CD14-positive monocyte (primary cell): ENCODE results near the gene TOP2B. TPM values are rescaled to one million over a fixed set of nuclear protein-coding genes. Genes with fewer than 3 reads are reported as not detected.

Experiments
- DNase-seq, 3 donors: peaks; one replicate each; pipeline ENCODE4 v3.0.0-alpha.2; 2011 to 2022
- H2AFZ ChIP-seq: 2 replicates; pipeline ENCODE4 v1.6.0; 2012; ENCODE audit warnings: mild to moderate bottlenecking, low read depth, low read length, inconsistent platforms; ENCODE audit not compliant: insufficient read depth, poor library complexity, severe bottlenecking
- H3K27ac ChIP-seq, 2 donors: 1 replicate in 1 of 2; 2 replicates in 1 of 2; pipeline ENCODE4 v1.5.1; 2012 to 2013; ENCODE audit warnings: low read length in 2 of 2, control low read depth in 1 of 2, inconsistent platforms in 1 of 2, low read depth in 1 of 2, mild to moderate bottlenecking in 1 of 2
- H3K27me3 ChIP-seq, 2 donors: one replicate each; pipeline versions ENCODE4 v1.6.0 to v1.6.1; 2011 to 2013; ENCODE audit warnings: low read length in 2 of 2; ENCODE audit not compliant: control insufficient read depth in 2 of 2, insufficient read depth in 2 of 2
- H3K36me3 ChIP-seq, 2 donors: replicated peaks in 1 of 2; 1 replicate in 1 of 2; 2 replicates in 1 of 2; pipeline versions ENCODE4 v1.5.1 to v1.6.1; 2012 to 2013; ENCODE audit warnings: low read length in 2 of 2, control low read depth in 1 of 2, inconsistent platforms in 1 of 2, mild to moderate bottlenecking in 1 of 2; ENCODE audit not compliant: insufficient read depth in 2 of 2, control insufficient read depth in 1 of 2
- H3K4me1 ChIP-seq, 2 donors: 1 replicate in 1 of 2; 2 replicates in 1 of 2; pipeline versions ENCODE4 v1.5.1 to v1.6.1; 2012 to 2013; ENCODE audit warnings: low read length in 2 of 2, control low read depth in 1 of 2, inconsistent platforms in 1 of 2, mild to moderate bottlenecking in 1 of 2, moderate library complexity in 1 of 2; ENCODE audit not compliant: insufficient read depth in 2 of 2, control insufficient read depth in 1 of 2
- H3K4me2 ChIP-seq: replicated peaks from 2 replicates; pipeline ENCODE3; 2012; ENCODE audit warnings: low read length, moderate library complexity, mild to moderate bottlenecking; ENCODE audit not compliant: poor library complexity, severe bottlenecking; ENCODE audit errors: extremely low read depth
- H3K4me3 ChIP-seq, 3 experiments: fragments of 200-600 bp in 1 of 3; sonication (generic) in 1 of 3; replicated peaks in 1 of 3; 1 replicate in 2 of 3; 2 replicates in 1 of 3; pipeline ENCODE4 v1.5.1; 2011 to 2013; ENCODE audit warnings: low read length in 3 of 3, mild to moderate bottlenecking in 3 of 3, control low read depth in 2 of 3, low read depth in 2 of 3, inconsistent platforms in 1 of 3, moderate library complexity in 1 of 3
- H3K79me2 ChIP-seq: 2 replicates; pipeline ENCODE4 v1.6.0; 2012; ENCODE audit warnings: mild to moderate bottlenecking, control low read depth, inconsistent platforms, low read length, moderate library complexity; ENCODE audit not compliant: insufficient read depth
- H3K9ac ChIP-seq: 2 replicates; pipeline ENCODE4 v1.6.0; 2017; ENCODE audit warnings: low read length, mild to moderate bottlenecking; ENCODE audit not compliant: insufficient read depth, poor library complexity, severe bottlenecking
- H3K9me3 ChIP-seq, 2 donors: replicated peaks in 1 of 2; 1 replicate in 1 of 2; 2 replicates in 1 of 2; pipeline versions ENCODE4 v1.5.1 to v1.6.1; 2012 to 2013; ENCODE audit warnings: low read length in 2 of 2, control low read depth in 1 of 2; ENCODE audit not compliant: control insufficient read depth in 1 of 2, insufficient read depth in 1 of 2
- H4K20me1 ChIP-seq: 2 replicates; pipeline ENCODE4 v1.6.0; 2012; ENCODE audit warnings: mild to moderate bottlenecking, low read length, control low read depth, moderate library complexity; ENCODE audit not compliant: insufficient read depth
- H3K27ac Mint-ChIP-seq, 7 donors: one replicate each; pipeline ENCODE4 v1.8.0; 2020; ENCODE audit warnings: mild to moderate bottlenecking in 7 of 7, mixed read lengths in 7 of 7, moderate library complexity in 6 of 7, inconsistent platforms in 2 of 7
- H3K27me3 Mint-ChIP-seq, 3 donors: one replicate each; pipeline ENCODE4 v1.8.0; 2021 to 2022; ENCODE audit warnings: low read depth in 3 of 3, mild to moderate bottlenecking in 3 of 3, mixed read lengths in 3 of 3, moderate library complexity in 3 of 3, inconsistent platforms in 1 of 3
- H3K36me3 Mint-ChIP-seq, 2 donors: one replicate each; pipeline ENCODE4 v1.8.0; 2020; ENCODE audit warnings: mixed read lengths in 2 of 2, inconsistent platforms in 1 of 2, mild to moderate bottlenecking in 1 of 2
- H3K4me1 Mint-ChIP-seq: one replicate; pipeline ENCODE4 v1.8.0; 2020; ENCODE audit warnings: mild to moderate bottlenecking, mixed read lengths
- H3K4me3 Mint-ChIP-seq, 2 donors: one replicate each; pipeline ENCODE4 v1.8.0; 2020; ENCODE audit warnings: mild to moderate bottlenecking in 2 of 2, mixed read lengths in 2 of 2, moderate library complexity in 1 of 2
- H3K9me3 Mint-ChIP-seq, 7 donors: one replicate each; pipeline ENCODE4 v1.8.0; 2020 to 2022; ENCODE audit warnings: mixed read lengths in 7 of 7, mild to moderate bottlenecking in 6 of 7, moderate library complexity in 6 of 7, inconsistent platforms in 2 of 7
- WGBS: methylation state at CpG from one replicate; pipeline ENCODE4 v1.1.5; 2013; ENCODE audit warnings: missing lambda C conversion rate; ENCODE audit not compliant: insufficient coverage; 5-methylcytosine and 5-hydroxymethylcytosine counted together
- intact Hi-C, 2 donors: fragments of 100-400 bp; cut with micrococcal nuclease; formaldehyde crosslinking; loops; one replicate each; pipeline versions ENCODE4 v1.15.0 to v1.15.1; 2023
- polyA plus RNA-seq, 3 donors: library from polyadenylated mRNA; depleted of rRNA in 1 of 3; unstranded in 2 of 3; stranded (reverse) in 1 of 3; fragments of 300-500 nt in 2 of 3; fragments of >200 nt in 1 of 3; fragmentation: Illumina TruSeq in 2 of 3; gene quantifications; 1 replicate in 2 of 3; 2 replicates in 1 of 3; pipeline ENCODE4 v1.2.3, GENCODE V29; 2012 to 2021
- TF ChIP-seq, protein P1 (sequence below): fragments of 200-600 bp; IDR thresholded peaks from one replicate; pipeline ENCODE4 v1.8.0; 2022; ENCODE audit warnings: antibody characterized with exemption, mild to moderate bottlenecking

TOP2B gene
- polyA plus RNA-seq, 3 donors: 21.4 to 27.0 (median 26.1) TPM

DNA sequence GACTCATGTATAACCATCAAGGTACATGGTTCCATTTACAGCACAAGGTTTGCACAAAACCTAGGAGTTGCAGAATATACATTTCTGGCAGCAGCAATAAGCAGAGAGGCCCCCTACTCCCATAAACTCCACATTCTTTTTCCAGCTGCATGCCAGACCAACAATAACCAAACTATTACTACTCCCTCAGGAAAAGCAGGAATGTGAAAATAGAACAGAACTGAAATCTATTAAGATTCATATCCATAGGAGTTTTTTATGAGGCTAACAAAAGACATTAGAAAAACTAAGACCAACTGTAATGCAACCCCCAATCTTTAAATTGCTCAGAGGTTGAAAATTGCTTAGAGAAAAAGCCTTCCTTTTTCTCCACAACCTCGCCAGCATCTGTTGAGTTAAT is 27.6 kb upstream of the TOP2B start:
- Mint-ChIP-seq H3K27ac (no peak overlapping the region), H3K27me3 (peaks cover 4 to 10% (median 8%) of the 10 kb centered on the region in 3 donors), H3K9me3 (peaks cover 0 to 4% (median 2%) of the 10 kb centered on the region in 7 donors), H3K4me1 (peaks cover 34% of the 10 kb centered on the region), H3K4me3 (no peak overlapping the region), H3K36me3 (no peaks in the 10 kb centered on the region)
- H3K9ac ChIP-seq: no peak overlapping the region
- no peaks in the 10 kb centered on the region for H3K36me3 ChIP-seq
- no peak overlapping the region for H3K4me3 ChIP-seq
- H3K27me3 ChIP-seq: peaks cover 0 to 2% of the 10 kb centered on the region in 2 donors
- no peak overlapping the region for H2AFZ ChIP-seq
- no peak for DNase-seq
- no CpG with 5 or more reads among the region's 1 CpG for WGBS
- H4K20me1 ChIP-seq: no peaks in the 10 kb centered on the region
- intact Hi-C loops: no loop called here
- H3K4me2 ChIP-seq: no peak overlapping the region
- TF ChIP-seq, protein P1, sequence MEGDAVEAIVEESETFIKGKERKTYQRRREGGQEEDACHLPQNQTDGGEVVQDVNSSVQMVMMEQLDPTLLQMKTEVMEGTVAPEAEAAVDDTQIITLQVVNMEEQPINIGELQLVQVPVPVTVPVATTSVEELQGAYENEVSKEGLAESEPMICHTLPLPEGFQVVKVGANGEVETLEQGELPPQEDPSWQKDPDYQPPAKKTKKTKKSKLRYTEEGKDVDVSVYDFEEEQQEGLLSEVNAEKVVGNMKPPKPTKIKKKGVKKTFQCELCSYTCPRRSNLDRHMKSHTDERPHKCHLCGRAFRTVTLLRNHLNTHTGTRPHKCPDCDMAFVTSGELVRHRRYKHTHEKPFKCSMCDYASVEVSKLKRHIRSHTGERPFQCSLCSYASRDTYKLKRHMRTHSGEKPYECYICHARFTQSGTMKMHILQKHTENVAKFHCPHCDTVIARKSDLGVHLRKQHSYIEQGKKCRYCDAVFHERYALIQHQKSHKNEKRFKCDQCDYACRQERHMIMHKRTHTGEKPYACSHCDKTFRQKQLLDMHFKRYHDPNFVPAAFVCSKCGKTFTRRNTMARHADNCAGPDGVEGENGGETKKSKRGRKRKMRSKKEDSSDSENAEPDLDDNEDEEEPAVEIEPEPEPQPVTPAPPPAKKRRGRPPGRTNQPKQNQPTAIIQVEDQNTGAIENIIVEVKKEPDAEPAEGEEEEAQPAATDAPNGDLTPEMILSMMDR: no peak
- no peak overlapping the region for H3K27ac ChIP-seq
- H3K79me2 ChIP-seq: no peaks in the 10 kb centered on the region
- H3K4me1 ChIP-seq: peaks cover 19 to 29% of the 10 kb centered on the region in 2 donors
- H3K9me3 ChIP-seq: no peaks in the 10 kb centered on the region

DNA sequence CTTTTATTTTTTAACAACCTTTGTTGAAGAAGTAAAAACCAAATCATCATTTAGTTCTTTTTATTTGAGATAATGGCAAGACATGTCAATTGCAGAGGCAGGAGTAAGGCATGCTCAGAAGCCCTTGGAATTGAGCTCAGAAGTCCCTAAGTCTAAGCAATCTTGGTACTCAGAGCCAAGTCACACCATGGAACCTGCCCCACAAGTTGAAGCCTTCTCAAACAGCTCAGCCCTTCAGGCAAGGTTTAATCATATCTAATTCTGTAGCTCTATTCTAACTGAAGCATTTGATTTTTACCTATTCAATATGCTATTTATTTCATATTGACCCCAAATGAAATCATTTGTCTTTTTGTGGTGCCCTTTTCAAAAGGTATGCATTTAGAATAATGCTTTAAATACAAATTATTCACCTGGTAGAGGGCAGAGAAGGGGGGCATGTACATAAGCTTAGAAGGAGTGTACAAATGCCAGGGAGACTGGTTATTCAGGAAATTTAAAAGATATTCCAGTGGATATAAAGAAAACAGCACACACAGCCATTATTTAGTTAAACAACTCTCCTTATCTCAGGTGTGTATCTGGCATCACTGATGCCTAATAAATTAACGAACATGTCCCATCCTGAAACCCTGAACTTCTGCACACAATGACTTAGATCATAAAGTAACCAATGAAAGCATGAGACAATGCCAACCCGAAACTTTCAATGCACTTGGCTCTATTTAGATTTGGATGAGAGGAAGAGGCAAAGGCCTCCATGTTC is 26.2 kb upstream of the TOP2B start:
- H3K4me1 Mint-ChIP-seq: peaks cover 21% of the 10 kb centered on the region
- no peaks in the 10 kb centered on the region for H4K20me1 ChIP-seq
- no peak overlapping the region for H3K27ac ChIP-seq
- peaks cover 0 to 4% (median 2%) of the 10 kb centered on the region in 7 donors for H3K9me3 Mint-ChIP-seq
- WGBS: 100% methylated on average over 1 of the region's 2 CpGs
- H3K36me3 Mint-ChIP-seq: no peaks in the 10 kb centered on the region
- H3K27me3 ChIP-seq: peaks cover 0 to 2% of the 10 kb centered on the region in 2 donors
- DNase-seq: no peak
- peaks cover 4 to 11% (median 6%) of the 10 kb centered on the region in 3 donors for H3K27me3 Mint-ChIP-seq
- intact Hi-C loops: no loop called here
- TF ChIP-seq, protein P1: no peak
- peaks cover 8 to 17% of the 10 kb centered on the region in 2 donors for H3K4me1 ChIP-seq
- no peak overlapping the region for H3K4me3 Mint-ChIP-seq
- no peaks in the 10 kb centered on the region for H3K79me2 ChIP-seq
- H2AFZ ChIP-seq: no peak overlapping the region
- no peak overlapping the region for H3K9ac ChIP-seq
- no peak overlapping the region for H3K4me3 ChIP-seq
- H3K36me3 ChIP-seq: no peaks in the 10 kb centered on the region
- no peaks in the 10 kb centered on the region for H3K9me3 ChIP-seq
- H3K4me2 ChIP-seq: no peak overlapping the region
- no peak overlapping the region for H3K27ac Mint-ChIP-seq
